Measurements from ENCODE around the gene VMP1.
"Not testable (repeated sequence)": the region's sequence is repeated elsewhere in the genome, so short reads cannot be mapped to it uniquely, and the experiment has no call there.

VMP1 gene

GRCh38 chr17:59753522-59754467 is 46.3 kb downstream of the VMP1 start:
- DNase-seq (ENCODE audit: low read depth in 3 of 3): no peak

GRCh38 chr17:59754552-59754951 is 47.1 kb downstream of the VMP1 start:
- DNase-seq (ENCODE audit: low read depth in 3 of 3): no peak

GRCh38 chr17:59755069-59755468 is 47.6 kb downstream of the VMP1 start:
- DNase-seq (ENCODE audit: low read depth in 3 of 3): not testable (repeated sequence)

- DNase-seq (ENCODE audit: low read depth in 3 of 3): no peak
Measured at GRCh38 chr17:59756236-59756818, 48.9 kb downstream of the VMP1 start.

- no peak for DNase-seq (ENCODE audit: low read depth in 3 of 3)
Measured at GRCh38 chr17:59757043-59757442, 49.6 kb downstream of the VMP1 start.

- DNase-seq (ENCODE audit: low read depth in 3 of 3): no peak
Measured at GRCh38 chr17:59757470-59757869, 50.0 kb downstream of the VMP1 start.

GRCh38 chr17:59757881-59758385 is 50.5 kb downstream of the VMP1 start:
- DNase-seq (ENCODE audit: low read depth in 3 of 3): no peak

- not testable (repeated sequence) for DNase-seq (ENCODE audit: low read depth in 3 of 3)
Measured at GRCh38 chr17:59758998-59759651, 51.7 kb downstream of the VMP1 start.

GRCh38 chr17:59760160-59760559 is 52.7 kb downstream of the VMP1 start:
- DNase-seq (ENCODE audit: low read depth in 3 of 3): no peak

- no peak for DNase-seq (ENCODE audit: low read depth in 3 of 3)
Measured at GRCh38 chr17:59761385-59762048, 54.1 kb downstream of the VMP1 start.

- DNase-seq (ENCODE audit: low read depth in 3 of 3): no peak
Measured at GRCh38 chr17:59762049-59762823, 54.8 kb downstream of the VMP1 start.

- no peak for DNase-seq (ENCODE audit: low read depth in 3 of 3)
Measured at GRCh38 chr17:59762824-59763374, 55.4 kb downstream of the VMP1 start.

- no peak for DNase-seq (ENCODE audit: low read depth in 3 of 3)
Measured at GRCh38 chr17:59763861-59764260, 56.4 kb downstream of the VMP1 start.

- no peak for DNase-seq (ENCODE audit: low read depth in 3 of 3)
Measured at GRCh38 chr17:59764292-59764741, 56.9 kb downstream of the VMP1 start.

GRCh38 chr17:59765038-59765437 is 57.6 kb downstream of the VMP1 start:
- DNase-seq (ENCODE audit: low read depth in 3 of 3): no peak

- no peak for DNase-seq (ENCODE audit: low read depth in 3 of 3)
Measured at GRCh38 chr17:59766491-59766890, 59.0 kb downstream of the VMP1 start.

GRCh38 chr17:59767176-59767575 is 59.7 kb downstream of the VMP1 start:
- no peak for DNase-seq (ENCODE audit: low read depth in 3 of 3)

GRCh38 chr17:59769887-59770286 is 62.4 kb downstream of the VMP1 start:
- DNase-seq (ENCODE audit: low read depth in 3 of 3): no peak

- no peak for DNase-seq (ENCODE audit: low read depth in 3 of 3)
Measured at GRCh38 chr17:59771093-59771492, 63.6 kb downstream of the VMP1 start.

- no peak for DNase-seq (ENCODE audit: low read depth in 3 of 3)
Measured at GRCh38 chr17:59775786-59776350, 68.4 kb downstream of the VMP1 start.

Measured in stimulated activated CD4-positive, alpha-beta T cell treated with anti-CD3 and anti-CD28 coated beads, TNF-alpha, amount 100 ng/mL, for 48 hours (primary cell).